ENCODE data around the gene ELF1.

DNA sequence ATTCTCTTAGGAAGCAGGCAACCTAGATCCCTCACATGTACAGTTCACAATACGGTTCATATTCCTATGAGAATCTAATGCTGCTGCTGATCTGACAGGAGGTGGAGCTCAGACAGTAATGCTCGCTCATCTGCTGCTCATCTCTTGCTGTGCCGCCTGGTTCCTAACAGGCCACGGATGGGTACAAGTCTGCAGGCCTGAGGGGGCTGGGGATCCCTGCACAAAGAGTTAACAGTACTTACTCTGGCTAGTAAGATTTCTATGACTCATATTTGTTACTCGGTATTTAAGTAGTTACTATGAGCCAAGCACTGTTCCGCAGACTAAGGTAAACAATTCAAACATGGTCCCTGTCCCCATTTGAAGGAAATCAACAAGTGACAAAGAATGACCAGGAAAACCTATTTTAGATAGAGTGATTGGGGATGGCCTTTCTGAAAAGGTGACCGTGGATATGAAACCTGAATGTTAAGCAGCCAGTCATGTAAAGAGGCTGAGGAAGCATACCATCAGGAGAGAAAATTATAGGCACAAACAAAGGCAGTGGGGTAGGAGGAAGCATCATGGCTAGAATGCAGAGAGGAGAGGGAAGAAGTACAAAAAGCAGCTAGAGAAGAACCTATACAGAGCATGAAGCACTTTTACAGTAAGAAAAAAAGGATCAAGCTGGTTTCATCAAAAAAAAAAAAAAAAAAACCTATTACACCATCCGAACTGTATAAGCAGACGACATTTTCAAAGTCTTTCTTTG, 21.6 kb upstream of the ELF1 start:
- no peak for TF ChIP-seq POLR2AphosphoS5 (IDR thresholded peaks at IDR 0.05; ENCODE audit: low read depth, low read length)
- TF ChIP-seq REST (IDR thresholded peaks at IDR 0.05; ENCODE audit: insufficient read depth in 1 of 2, low read depth in 2 of 2, low read length in 2 of 2) = no peak
- TF ChIP-seq TAF1 (IDR thresholded peaks at IDR 0.05; ENCODE audit: borderline replicate concordance, insufficient read depth, low read length) = no peak
- TF ChIP-seq SIN3A (IDR thresholded peaks at IDR 0.05; ENCODE audit: borderline replicate concordance, insufficient read depth, low read length) = no peak
- no peak for TF ChIP-seq FOXP2 (optimal IDR thresholded peaks at IDR 0.05; ENCODE audit: borderline replicate concordance, extremely low read depth, extremely low read length, insufficient read depth)
